PFSK-1 (cell line): ENCODE results near the gene SHH.

ENCODE experiments used
- FOXP2 ChIP-seq: optimal IDR thresholded peaks from 2 replicates; pipeline ENCODE3; 2011; ENCODE audit warnings: borderline replicate concordance, control low read depth, inconsistent platforms; ENCODE audit not compliant: insufficient read depth; ENCODE audit errors: extremely low read length, extremely low read depth
- POLR2AphosphoS5 ChIP-seq: IDR thresholded peaks from 2 replicates; pipeline ENCODE4 v1.6.1; 2012; ENCODE audit warnings: low read depth, mild to moderate bottlenecking, control low read depth, low read length, moderate library complexity
- SIN3A ChIP-seq: IDR thresholded peaks from 2 replicates; pipeline ENCODE4 v1.6.1; 2012; ENCODE audit warnings: mild to moderate bottlenecking, low read length, moderate library complexity, borderline replicate concordance; ENCODE audit not compliant: insufficient read depth
- TAF1 ChIP-seq: IDR thresholded peaks from 2 replicates; pipeline ENCODE4 v1.6.1; 2012; ENCODE audit warnings: low read length, control low read depth, borderline replicate concordance; ENCODE audit not compliant: insufficient read depth
- TF ChIP-seq, protein P1 (sequence below), 2 experiments: IDR thresholded peaks; 2 replicates each; pipeline versions ENCODE4 v1.6.1 to v1.8.0; 2011 to 2012; ENCODE audit warnings: low read depth in 2 of 2, low read length in 2 of 2, control low read depth in 1 of 2, inconsistent platforms in 1 of 2, mild to moderate bottlenecking in 1 of 2, moderate library complexity in 1 of 2; ENCODE audit not compliant: insufficient read depth in 1 of 2

The SHH gene

DNA sequence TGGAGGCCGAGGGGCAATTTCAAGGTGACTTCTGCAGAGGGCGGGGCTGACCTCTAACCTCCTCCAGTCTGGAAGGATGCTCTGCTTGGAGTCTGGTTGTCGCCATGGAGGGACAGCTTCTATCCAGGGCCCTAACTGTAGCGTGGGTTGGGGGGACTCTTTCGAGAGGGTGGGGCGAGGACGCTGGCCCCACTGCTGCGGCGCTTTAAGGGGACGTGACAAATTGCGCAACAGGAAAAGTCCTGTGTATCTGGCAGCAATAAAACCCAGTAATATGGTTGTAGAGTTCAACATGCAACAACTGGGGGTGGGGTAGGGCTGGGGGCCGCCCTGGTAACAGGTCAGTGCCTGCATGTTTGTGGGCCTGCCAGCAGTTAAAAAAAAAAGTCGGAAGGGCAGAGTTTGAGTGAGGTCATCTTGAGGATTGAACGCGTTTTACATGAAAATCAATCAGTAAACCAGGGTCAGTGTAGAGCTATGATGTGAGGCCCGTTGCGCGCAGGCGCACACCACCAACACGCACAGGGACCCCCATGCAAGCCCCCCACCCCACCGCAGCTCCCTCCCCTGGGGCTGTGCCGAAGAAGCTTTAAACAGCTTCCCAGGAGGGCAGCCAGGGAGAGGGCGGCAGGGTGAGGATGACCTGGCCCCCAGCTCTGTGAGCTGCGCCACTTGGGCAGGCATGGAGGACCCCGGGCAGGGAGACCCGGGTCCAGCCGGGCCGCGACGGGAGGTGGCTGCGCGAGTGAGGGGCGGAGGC, 4.3 kb downstream of the SHH start:
- TF ChIP-seq, protein P1, sequence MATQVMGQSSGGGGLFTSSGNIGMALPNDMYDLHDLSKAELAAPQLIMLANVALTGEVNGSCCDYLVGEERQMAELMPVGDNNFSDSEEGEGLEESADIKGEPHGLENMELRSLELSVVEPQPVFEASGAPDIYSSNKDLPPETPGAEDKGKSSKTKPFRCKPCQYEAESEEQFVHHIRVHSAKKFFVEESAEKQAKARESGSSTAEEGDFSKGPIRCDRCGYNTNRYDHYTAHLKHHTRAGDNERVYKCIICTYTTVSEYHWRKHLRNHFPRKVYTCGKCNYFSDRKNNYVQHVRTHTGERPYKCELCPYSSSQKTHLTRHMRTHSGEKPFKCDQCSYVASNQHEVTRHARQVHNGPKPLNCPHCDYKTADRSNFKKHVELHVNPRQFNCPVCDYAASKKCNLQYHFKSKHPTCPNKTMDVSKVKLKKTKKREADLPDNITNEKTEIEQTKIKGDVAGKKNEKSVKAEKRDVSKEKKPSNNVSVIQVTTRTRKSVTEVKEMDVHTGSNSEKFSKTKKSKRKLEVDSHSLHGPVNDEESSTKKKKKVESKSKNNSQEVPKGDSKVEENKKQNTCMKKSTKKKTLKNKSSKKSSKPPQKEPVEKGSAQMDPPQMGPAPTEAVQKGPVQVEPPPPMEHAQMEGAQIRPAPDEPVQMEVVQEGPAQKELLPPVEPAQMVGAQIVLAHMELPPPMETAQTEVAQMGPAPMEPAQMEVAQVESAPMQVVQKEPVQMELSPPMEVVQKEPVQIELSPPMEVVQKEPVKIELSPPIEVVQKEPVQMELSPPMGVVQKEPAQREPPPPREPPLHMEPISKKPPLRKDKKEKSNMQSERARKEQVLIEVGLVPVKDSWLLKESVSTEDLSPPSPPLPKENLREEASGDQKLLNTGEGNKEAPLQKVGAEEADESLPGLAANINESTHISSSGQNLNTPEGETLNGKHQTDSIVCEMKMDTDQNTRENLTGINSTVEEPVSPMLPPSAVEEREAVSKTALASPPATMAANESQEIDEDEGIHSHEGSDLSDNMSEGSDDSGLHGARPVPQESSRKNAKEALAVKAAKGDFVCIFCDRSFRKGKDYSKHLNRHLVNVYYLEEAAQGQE (IDR thresholded peaks at IDR 0.05; ENCODE audit: insufficient read depth in 1 of 2, low read depth in 2 of 2, low read length in 2 of 2) = no peak
- TF ChIP-seq POLR2AphosphoS5 (no peak), FOXP2 (no peak), TAF1 (no peak), SIN3A (no peak)

DNA sequence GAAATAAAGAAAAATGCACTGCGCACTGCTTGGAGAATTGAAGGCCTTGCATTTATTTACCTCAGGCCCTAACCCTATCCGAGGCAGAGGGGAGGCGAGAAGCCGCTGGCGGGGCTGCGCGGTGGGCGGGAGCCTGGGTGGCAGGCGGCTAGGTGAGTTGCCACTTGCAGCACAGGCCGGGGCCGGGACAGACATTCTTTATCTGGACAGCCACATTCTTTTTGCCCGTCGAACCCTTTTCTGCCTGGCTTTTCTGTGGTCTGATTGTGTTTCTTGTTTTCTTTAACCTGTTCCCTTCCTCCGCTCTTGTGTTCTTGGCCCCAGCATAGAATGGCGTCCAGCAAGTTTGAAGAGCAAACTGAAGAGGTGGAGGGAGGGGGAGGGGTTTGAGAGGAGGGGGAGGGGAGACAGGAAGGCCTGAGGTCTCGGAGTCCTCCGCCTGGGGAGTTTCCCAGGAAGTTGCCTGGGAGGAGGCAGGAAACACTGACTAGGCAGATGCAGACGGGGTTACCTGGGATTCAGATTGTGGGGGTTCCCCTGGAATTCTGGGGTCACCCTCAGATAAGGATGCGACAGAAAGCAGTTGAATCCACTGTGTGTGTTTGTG, 5.1 kb downstream of the SHH start:
- TF ChIP-seq, protein P1 (IDR thresholded peaks at IDR 0.05; ENCODE audit: insufficient read depth in 1 of 2, low read depth in 2 of 2, low read length in 2 of 2) = no peak
- TF ChIP-seq SIN3A (no peak), FOXP2 (no peak), POLR2AphosphoS5 (no peak), TAF1 (no peak)

DNA sequence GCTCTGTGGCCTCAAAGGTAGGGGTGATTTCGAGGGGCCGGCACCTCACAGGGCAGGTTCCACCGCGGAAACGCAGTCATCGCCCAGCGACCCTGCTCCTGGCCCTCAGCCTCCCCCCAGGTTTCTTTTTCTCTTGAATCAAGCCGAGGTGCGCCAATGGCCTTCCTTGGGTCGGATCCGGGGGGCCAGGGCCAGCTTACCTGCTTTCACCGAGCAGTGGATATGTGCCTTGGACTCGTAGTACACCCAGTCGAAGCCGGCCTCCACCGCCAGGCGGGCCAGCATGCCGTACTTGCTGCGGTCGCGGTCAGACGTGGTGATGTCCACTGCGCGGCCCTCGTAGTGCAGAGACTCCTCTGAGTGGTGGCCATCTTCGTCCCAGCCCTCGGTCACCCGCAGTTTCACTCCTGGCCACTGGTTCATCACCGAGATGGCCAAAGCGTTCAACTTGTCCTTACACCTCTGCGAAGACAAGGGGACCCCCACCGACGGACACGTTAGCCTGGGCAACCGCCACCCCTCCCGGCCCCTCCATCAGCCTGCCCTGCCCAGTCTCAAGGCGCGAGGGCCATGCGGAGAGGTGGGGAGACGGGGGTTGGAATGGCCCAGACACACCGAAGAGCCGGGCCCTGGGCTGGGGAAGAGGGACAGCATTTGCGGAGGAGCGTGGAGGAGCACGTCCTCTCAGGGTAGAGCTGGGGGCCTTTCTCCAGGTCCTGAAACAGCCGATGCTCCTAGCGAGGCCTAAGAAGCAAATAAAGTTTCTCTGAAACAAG, 6.0 kb downstream of the SHH start:
- TF ChIP-seq, protein P1 (IDR thresholded peaks at IDR 0.05; ENCODE audit: insufficient read depth in 1 of 2, low read depth in 2 of 2, low read length in 2 of 2) = no peak
- TF ChIP-seq FOXP2 = no peak
- TF ChIP-seq TAF1 = no peak
- TF ChIP-seq SIN3A = no peak

DNA sequence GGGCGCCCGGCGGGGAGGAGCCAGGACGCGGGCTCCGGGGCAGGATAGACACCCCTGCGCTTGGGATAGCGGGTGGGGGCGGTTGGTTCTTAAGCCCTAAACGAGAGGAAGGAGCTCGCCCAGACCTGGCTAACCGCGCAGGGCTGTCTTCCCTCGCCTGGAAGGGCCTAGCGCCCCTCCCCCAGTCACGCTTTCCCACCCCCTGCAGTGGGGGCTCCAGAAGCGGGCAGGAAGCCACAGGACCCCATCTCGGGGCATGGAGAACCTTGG, 6.5 kb downstream of the SHH start:
- TF ChIP-seq SIN3A (no peak), POLR2AphosphoS5 (no peak), TAF1 (no peak), FOXP2 (no peak)
- TF ChIP-seq, protein P1 (IDR thresholded peaks at IDR 0.05; ENCODE audit: insufficient read depth in 1 of 2, low read depth in 2 of 2, low read length in 2 of 2) = no peak
